NCI-H345 (cell line): ENCODE data around the gene NEDD4.
A peak's percentile ranks its signal among the peaks of the same experiment; 100 is the strongest.
"Not testable (repeated sequence)": the region's sequence is repeated elsewhere in the genome, so short reads cannot be mapped to it uniquely, and the experiment has no call there.

Experiments
- DNase-seq: peaks from one replicate; lab custom pipeline; 2025; lab: John Stamatoyannopoulos, UW

The NEDD4 gene

GRCh38 chr15:55954862-55955605, 38.4 kb downstream of the NEDD4 start:
- no peak for DNase-seq

GRCh38 chr15:55952501-55953274, 40.7 kb downstream of the NEDD4 start:
- not testable (repeated sequence) for DNase-seq

- not testable (repeated sequence) for DNase-seq
Observed at GRCh38 chr15:55944606-55945005, 48.8 kb downstream of the NEDD4 start.

GRCh38 chr15:55942332-55942731, 51.1 kb downstream of the NEDD4 start:
- no peak for DNase-seq

GRCh38 chr15:55937040-55937439, 56.4 kb downstream of the NEDD4 start:
- DNase-seq, result no peak

GRCh38 chr15:55928955-55929354, 64.5 kb downstream of the NEDD4 start:
- DNase-seq, result no peak

- DNase-seq, result no peak
Observed at GRCh38 chr15:55921744-55922143, 71.7 kb downstream of the NEDD4 start.

GRCh38 chr15:55917881-55918296, 75.5 kb downstream of the NEDD4 start:
- no peak for DNase-seq

- DNase-seq, result no peak
Observed at GRCh38 chr15:55916666-55917409, 76.6 kb downstream of the NEDD4 start.

- DNase-seq, result no peak
Observed at GRCh38 chr15:55915876-55916567, 77.4 kb downstream of the NEDD4 start.

- DNase-seq, result no peak
Observed at GRCh38 chr15:55915221-55915620, 78.2 kb downstream of the NEDD4 start.

GRCh38 chr15:55914446-55914845, 79.0 kb downstream of the NEDD4 start:
- no peak for DNase-seq

- no peak for DNase-seq
Observed at GRCh38 chr15:55912982-55913381, 80.4 kb downstream of the NEDD4 start.

- no peak for DNase-seq
Observed at GRCh38 chr15:55909036-55909811, 84.2 kb downstream of the NEDD4 start.

- no peak for DNase-seq
Observed at GRCh38 chr15:55907797-55908196, 85.6 kb downstream of the NEDD4 start.

GRCh38 chr15:55902981-55903380, 90.4 kb downstream of the NEDD4 start:
- DNase-seq, result no peak

- DNase-seq, result no peak
Observed at GRCh38 chr15:55900019-55900418, 93.4 kb downstream of the NEDD4 start.

- DNase-seq, result no peak
Observed at GRCh38 chr15:55899537-55899936, 93.9 kb downstream of the NEDD4 start.

- DNase-seq, result peak; percentile 15
Observed at GRCh38 chr15:55897560-55898336, 95.7 kb downstream of the NEDD4 start.

- DNase-seq, result no peak
Observed at GRCh38 chr15:55894399-55894965, 98.9 kb downstream of the NEDD4 start.
